Right kidney (tissue), 1 donor: ENCODE data around the gene LMAN1L.

ENCODE experiments used
- DNase-seq: peaks from one replicate; pipeline ENCODE4 v3.0.0-alpha.2; 2016

The LMAN1L gene

DNA sequence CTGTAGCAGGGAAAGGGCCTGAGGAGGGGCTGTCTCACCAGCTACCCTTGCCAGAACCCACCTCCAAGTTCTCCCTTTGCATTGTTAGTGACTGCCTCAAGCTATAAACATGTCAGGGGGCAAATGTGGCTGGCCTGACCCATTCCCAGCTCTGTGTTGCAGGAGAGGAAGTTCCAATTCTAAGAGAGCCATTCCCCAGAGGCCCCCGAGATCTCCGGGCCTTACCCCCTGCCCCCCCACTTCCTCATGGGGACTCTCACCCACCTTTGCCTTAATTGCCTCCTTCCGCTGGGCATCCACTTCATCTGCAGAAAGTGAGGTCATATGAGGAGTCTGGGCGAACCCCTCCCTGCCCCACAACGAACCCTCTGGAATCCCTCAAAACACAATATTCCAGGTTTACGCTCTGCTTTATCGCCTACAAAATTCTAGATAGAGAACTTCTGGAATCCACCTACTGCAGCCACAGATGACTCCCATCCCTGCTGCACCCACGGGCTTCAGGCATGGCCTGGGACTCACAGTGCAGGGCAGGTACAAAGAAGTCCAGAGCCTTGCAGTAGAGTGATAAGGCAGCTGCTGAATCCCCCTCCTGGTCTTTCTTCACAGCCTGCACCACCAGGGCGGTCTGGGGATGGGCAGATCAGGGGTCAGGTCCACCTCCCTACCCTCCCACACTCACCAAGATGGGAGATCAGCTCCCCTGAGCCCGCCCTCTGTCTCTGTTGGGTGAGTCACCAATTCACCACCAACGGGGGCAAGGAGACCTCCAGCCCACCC lies 26.3 kb downstream of the LMAN1L start:
- no peak for DNase-seq

GRCh38 chr15:74839526-74840395 lies 27.1 kb downstream of the LMAN1L start:
- DNase-seq = no peak

DNA sequence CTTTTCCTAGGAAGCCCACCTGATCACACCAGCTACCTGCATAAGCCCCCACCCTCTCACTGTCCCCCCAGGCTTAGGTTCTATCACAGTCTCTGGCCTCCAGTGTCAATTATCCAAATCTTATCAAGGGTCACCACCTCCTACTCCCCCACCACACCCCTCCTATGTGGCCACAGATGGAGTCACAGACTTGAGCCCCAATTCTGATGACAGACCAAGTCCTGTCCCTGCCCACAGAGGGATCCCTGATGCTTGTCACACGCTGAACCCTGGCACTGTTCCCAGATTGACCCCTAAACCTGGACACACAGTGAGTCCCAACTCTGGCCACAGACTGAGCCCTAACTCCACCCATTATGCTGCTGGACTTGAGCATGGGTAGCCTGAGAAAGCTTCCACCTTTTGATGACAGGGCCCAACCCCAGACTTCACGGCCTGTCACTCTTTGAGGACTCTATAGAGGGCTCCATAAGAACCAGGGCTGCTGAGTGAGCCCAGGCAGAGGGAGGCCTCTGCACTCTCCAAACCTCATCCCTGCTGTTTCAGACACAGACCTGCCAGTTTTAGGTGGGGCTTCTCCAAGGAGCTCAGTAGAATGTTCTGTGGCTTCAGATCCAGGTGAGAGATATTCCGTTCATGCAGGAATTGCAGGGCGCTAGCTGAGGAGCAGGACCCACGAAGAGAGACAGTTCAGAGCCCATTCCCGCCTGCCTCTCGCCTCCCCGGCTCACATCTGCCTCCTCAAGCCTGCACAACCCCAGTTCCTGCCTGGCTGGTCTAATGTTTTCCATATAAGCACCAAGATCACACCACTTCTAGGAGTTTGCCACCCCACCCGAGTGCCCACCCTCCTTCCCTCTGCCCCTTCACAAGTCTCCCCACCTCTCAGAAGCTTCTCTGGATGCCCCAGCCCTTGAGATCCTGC lies 28.5 kb downstream of the LMAN1L start:
- no peak for DNase-seq

- DNase-seq = no peak
Measured at GRCh38 chr15:74841891-74842373, 29.3 kb downstream of the LMAN1L start.

- peak; percentile 96 for DNase-seq
Measured at GRCh38 chr15:74842581-74843444, 30.2 kb downstream of the LMAN1L start, which contains the start of gene ULK3. Gene ULK3, minus strand, starts transcription at chr15:74843156. Its CDS starts 51 bp downstream, at chr15:74843105.

GRCh38 chr15:74843445-74843828 lies 30.8 kb downstream of the LMAN1L start:
- no peak for DNase-seq

DNA sequence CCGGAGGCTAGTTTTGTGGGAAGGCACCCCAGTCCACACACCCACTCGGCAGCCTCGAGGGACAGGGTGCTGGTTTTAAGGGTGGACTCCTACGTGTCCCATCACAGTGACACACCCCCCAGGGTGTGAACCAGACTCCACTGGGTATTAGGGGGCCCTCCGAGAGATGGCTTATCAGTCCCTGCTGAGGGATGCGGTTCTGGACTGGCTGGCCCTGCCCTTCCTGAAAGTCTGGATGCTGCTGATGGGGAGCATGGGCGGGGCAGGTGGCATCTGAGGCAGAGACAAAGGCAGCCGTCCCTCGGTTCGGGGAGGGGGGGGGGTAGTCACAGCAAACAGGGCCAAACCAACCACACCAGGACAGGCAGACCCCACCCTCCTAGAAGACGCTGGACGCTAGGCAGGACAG lies 31.3 kb downstream of the LMAN1L start:
- DNase-seq = no peak

GRCh38 chr15:74844319-74845207 lies 31.9 kb downstream of the LMAN1L start:
- DNase-seq = no peak

- DNase-seq = no peak
Measured at GRCh38 chr15:74845208-74845568, 32.6 kb downstream of the LMAN1L start.

DNA sequence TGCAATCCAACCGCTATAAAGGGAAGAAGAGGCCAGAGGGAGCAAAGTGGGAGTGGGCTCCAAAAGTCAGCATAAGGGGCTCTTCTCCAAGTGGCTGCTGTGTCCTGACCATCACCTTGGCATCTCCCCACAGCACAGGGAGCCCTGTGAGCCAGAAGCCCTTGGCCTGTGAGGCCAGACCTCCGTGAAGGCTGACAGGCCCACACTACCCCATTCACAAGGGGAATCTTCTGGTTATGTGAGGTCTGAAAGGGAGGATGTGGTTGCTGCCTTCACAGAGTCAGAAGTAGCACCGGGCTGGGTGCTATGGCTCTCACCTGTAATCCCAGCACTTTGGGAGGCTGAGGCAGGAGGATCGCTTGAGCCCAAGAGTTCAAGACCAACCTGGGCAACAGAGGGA lies 32.9 kb downstream of the LMAN1L start:
- DNase-seq = no peak

- DNase-seq = peak; percentile 45
Measured at GRCh38 chr15:74847432-74847831, 34.8 kb downstream of the LMAN1L start.

DNA sequence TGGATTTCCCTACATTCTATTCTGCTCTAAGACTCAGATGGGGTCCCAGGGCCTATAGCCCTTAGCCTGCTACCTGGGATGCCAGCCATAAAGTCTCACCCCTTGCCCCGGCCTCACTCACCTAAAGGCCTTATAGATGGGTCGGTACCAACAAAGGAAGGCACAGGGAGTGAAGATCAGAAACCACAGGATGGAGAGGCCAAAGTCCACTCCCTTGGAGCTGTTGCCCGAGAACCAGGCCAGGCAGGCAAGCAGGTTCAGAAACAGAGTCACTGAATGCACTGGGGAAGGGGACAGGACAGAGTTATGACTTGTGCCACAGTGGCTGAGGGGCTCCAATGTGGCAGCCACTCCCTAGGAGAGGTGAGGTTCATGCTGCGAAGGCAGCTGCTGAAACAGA lies 37.8 kb downstream of the LMAN1L start:
- DNase-seq = no peak

DNA sequence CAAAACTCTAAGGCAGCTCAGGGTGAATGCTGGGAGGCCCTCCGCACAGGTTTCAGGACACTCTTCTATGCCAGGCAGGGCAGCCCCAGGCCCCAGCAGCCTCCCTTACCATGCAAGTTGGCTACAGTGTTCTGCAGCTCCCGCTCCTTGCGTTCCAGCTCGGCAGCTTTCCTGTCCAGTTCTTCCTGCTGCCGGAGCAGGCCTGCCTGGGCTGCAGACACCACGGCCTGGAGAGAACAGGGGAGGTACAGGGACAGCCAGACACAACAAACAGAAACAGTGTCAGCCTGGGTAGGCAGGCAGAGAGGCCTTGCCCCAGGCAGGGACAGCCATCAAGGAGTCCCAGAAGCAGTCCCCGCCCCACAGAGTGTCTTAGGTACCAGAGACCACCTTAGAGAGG lies 39.3 kb downstream of the LMAN1L start:
- no peak for DNase-seq

- DNase-seq = no peak
Measured at GRCh38 chr15:74854453-74855022, 41.9 kb downstream of the LMAN1L start.

- no peak for DNase-seq
Measured at GRCh38 chr15:74855857-74856256, 43.2 kb downstream of the LMAN1L start.

GRCh38 chr15:74856537-74856936 lies 43.9 kb downstream of the LMAN1L start:
- DNase-seq = no peak

DNA sequence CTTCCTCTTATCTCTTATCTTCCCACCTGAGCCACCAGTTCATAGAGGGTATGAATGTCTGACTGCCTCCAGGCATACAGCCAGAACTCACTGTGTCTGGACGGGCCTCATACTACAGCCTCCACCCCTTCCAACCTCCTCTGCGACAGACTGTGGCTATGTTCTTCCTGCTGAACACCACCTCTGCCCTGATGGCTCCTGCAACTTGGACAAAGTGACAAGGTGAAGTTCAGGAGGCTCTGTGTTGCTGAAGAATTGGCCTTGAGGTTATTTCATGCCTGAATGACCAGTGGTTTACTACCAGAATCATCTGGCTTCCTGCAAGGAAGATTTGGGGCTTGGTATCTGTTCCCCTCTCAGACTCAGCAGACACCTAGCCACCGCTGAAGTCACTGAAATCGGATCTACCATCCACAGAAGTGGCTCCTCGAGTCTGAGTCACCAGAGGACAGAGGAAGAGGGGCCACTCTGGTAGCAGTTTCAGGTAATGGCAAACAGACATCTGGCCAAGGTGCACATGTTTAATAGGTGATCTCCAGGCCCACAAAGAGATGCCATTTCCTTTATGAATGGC lies 44.5 kb downstream of the LMAN1L start:
- DNase-seq = no peak

DNA sequence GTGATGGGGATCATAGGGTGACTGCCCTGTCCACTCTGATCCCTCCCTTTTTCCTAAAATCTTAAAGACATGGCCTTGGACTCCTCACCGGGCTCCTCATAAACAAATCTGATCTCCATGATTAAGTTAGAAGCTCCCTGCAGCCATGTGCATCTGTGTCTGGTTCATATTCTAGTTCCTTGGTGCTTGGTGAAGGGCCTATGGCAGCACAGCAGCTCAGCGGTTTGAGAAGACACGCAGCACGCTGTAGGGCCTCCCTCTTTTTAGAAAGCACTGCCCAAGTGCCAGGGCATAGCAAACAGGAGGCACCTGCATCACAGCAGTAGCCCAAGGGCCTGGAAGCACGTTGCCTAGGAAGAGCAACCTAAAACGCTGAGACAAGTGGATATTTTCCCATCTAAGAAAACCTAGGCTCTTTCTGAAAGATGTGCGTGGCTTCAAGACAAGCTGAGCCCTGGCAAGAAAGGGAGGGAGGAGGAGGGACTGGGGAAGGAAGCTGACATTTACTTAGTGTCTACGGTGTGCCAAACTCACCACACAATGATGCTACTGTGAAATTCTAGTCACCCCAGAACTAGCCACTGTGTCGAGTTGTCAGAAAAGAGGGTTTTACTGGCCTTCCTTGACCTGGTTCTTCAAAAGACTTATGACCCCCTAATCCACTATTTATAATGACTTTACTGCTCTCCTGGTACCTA lies 45.2 kb downstream of the LMAN1L start:
- no peak for DNase-seq

- DNase-seq = no peak
Measured at GRCh38 chr15:74858369-74858740, 45.7 kb downstream of the LMAN1L start.
